GM18502 (cell line): ENCODE results near the gene VWA2.

ENCODE experiments used
- ATAC-seq: cut with Tn5 transposase; IDR thresholded peaks from one replicate; pipeline ENCODE4 v1.9.1; 2021; ENCODE audit warnings: mild to moderate bottlenecking; ENCODE audit not compliant: unreplicated experiment, poor library complexity

The VWA2 gene

DNA sequence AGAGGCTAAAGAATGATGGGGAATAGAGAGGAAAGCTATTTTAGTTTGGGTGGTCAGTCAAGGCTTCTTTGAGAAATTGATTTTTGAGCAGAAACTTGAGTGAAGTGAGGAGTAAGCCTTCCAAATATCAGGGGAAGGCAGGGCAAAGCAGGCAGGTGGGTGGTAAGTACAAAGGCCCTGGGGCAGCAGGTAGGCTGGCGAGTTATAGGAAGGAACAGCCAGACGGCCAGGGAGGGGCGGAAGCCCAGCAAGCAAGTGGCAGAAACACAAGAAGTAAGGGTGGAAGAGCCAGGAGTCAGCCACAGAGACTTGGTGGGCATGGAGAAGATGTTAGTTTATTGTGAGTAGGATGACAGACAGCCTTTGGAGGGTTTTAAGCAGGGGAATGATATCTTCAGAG is 34.9 kb downstream of the VWA2 start:
- no peak for ATAC-seq

DNA sequence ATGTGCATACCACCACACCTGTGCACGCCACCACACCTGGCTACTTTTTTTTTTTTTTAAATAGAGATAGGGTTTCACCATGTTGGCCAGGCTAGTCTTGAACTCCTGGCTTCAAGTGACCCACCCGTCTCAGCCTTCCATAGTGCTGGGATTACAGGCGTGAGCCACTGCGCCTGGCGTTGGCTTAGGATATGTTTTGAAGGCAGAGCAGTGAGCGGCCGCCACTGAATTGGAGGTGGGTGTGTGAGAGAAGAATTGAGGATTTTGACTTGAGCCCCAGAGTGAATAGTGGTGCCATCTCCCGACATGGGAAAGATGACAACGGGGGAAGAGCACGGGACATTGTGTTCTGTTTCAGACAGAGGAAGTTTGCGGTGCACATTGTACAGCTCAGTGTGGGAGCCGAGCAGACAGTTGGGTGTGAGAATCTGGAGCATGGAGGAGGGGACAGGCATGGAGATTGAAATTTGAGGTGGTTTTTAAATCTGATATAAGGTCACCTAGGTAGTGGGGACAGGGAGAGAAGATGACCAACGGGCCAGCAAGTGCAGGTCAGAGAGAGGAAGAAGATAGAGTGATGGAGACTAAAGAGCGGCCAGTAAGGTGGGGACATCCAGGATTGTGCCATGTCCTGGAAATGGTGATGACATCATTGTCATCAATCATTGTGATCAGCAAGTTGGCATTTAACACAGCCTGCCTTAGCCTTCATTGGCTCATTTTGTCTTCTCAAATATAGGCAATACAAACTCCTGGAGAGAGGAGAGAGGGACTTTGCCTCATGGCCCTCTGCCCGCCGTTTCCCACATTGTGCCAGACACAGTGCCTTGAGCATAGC is 35.8 kb downstream of the VWA2 start:
- no peak for ATAC-seq

DNA sequence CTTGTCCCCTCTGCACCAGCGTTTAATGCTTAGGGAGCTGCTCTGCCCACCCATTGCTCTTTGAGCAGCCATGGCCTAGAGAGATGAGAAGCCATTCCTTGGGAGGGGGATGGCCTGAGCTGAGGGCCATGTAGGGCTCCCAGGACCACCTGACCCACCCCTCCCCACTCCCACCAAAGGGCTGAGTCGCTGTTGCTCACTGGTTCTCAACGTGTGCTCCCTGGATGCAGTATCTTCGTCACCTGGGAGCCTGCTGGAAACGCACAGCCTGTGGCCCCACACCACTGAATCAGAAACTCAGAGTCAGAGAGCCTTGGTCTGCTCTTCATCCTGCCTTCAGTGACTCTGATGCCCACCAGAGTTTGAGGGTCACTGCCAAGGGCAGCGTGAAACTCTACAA is 37.0 kb downstream of the VWA2 start:
- no peak for ATAC-seq

DNA sequence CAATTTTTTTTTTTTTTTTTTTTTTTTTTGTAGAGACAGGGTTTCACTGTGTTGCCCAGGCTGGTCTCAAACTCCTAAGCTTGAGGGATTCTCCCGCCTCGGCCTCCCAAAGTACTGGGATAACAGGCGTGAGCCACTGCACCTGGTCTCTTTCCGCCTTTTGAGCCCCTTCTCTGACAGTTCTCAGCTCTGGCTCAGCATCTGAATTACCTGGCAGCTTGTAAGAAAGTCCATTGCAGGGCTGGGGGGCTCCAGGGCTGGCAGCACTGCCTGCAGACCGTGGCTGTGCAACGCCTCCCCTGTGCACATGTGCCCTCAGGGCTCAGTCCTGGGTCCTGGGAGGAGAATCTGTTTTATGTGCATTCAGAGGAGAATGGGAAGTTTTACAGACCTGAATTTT is 37.6 kb downstream of the VWA2 start:
- no peak for ATAC-seq

DNA sequence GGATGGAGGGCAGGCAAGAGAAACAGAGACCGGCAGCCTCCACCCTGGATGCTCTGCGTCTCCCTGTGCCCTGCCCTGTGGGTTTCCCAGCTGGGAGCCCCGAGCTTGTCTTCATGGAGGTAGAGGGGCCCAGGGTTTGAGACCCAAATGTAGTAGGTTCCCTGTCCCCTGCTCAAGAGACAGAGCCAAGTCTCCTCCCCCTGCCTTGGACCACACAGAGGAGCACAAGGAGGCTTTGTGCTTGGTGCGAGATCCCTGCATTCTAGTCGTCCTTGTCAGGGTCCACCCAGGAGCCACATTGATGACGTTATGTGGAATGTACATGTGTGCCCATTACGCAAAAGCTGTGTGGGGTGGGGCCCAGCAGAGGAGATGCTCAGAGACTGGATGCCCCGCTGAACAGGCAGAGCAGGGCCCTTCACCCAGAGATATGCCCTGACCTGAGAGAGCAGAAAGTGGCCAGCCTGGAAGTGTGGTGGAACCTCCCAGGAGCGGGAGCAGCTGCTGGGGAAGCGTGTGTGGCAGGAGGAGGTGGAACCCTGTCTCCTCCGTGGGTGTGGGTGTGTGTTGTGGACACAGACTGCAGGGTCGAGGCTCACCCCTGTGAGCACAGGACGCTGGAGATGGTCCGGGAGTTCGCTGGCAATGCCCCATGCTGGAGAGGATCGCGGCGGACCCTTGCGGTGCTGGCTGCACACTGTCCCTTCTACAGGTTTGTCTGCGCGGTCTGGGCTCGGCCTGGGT is 39.3 kb downstream of the VWA2 start:
- ATAC-seq, result no peak

DNA sequence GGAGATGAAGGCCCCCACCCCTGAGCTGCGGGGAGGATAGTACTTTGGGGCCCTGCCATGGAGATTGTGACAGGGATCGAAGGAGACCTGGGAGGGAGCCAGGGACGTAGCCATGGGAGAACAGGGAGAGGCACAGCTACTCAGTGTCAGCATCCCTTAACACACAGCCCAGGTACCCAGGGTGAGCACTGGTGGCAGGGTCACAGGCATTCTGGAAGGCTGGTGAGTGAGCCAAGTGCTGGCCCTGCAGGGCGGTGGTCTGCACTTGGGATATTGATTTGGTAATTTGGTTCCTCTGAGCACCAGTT is 39.8 kb downstream of the VWA2 start:
- no peak for ATAC-seq

DNA sequence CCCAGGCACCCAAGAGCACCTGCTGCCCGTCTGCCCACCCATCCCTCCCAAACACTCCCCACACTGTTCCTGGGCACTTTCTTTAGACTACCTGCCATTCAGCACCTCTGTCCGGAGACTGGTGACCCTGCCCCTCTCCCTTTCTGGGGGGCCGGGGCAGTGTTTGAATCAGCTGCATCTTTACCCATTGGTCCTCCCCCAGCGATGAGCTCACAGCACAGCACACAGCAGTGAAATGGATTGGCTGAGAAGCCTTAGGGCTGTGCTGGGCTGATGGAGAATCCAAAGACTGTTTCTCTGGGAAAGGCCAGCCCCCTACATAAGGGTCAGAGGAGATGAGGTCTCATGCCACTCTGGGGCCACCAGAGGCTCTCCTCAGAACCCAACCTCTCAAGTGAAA is 40.2 kb downstream of the VWA2 start:
- ATAC-seq, result no peak

DNA sequence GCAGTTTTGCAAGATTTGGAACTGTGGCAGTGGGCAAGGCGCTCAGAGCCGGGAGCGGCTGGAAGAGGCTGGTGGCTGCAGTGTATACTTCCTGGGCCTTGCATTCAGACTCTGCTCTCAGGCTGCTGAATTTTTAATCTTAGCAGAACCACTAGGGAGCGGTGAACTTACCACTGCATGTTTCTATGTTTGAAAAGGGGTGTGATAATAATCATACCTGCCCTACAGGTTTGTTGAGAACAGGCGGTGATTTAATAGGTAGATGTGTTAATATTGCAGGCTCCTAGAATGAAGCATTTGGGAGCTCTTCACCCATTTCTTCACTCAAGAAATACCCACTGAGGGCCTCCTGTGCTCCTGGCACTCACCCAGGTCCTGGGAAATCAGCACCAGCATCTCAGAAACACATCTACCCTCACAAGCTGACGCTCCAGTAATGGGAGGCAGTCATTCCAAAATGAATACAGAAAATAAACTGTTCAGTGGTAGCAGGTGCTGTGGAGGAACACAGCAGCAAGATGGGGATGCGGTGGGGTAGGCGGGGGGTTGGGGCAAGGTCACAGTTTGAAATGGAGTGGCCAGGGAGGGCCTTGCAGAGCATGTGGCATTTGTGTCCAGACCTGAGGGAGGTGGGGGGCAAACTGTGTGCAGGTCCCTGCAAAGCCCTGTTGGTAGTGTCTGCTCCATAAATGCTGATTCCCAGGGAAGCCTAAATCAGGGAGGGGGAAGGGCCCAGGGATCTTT is 41.0 kb downstream of the VWA2 start:
- ATAC-seq, result no peak

DNA sequence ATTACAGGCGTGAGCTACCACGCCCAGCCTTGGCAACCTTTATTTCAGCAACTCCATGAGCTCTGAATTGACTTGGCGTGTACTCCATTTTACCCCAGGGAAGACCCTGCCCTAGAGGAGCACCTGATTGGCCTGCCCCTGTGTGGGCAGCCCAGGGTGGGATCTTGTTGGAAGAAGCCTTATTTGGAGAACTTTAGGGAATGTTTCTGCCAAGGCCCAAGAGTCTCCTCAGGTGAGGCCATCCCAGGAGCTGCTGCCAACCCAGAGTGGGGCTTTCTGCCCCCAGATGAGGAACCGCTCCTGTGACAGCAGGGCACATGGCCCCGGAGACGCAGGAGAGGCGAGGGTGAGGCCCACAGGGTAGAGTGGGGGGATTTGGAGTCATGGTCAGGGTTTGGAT is 42.0 kb downstream of the VWA2 start:
- no peak for ATAC-seq

DNA sequence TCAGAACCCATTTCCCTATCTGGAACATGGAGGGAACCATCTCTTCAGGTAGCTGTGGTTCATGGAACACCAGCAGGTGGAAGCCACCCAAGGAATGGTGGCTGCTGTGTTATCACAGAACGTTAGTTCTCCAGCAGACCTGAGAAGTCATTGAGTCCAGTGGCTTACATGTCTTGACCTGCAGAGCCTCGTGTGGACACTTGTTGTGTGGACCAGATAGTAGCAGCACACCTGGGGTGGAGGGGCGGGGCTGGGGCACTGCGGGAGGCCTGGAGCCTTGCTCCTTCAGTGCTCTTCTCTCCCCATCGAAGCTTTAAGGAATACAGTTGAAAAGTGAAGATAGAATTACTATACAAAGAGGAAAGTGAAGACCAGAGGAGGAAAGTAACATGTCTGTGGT is 42.4 kb downstream of the VWA2 start:
- no peak for ATAC-seq

DNA sequence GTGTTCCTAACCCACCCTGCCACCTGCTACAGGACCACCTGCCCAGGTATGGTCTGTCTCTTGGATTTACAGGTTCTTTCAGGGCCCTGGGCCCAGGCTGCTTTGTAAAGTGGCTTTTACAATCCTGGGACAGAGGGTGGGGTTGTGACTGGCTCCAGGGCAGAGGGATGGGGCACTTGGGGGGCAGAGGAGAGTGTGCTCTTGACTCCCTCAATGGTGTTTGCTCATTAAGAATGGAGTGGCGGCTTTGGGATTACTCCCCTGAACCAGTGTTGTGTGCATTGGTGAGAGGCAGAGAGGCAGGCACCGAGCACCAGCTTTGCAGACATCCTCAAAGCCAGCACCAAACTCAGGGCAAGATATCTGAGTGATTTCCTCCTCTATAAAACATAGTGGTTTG is 43.5 kb downstream of the VWA2 start:
- no peak for ATAC-seq

DNA sequence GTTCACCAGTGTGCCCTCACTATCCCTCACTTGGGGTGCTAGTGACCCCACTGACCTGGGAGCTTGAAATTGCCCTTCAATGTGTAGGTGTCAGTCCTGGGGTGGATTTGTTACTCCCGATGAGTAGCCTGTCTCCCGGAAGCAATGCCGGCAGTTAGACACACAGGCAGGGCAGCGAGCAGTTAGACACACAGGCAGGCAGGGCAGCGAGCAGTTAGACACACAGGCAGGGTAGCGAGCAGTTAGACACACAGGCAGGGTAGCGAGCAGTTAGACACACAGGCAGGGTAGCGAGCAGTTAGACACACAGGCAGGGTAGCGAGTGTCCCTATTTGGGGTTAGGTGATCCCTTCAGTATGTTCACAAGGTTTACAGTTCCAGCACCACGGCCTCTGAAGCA is 44.0 kb downstream of the VWA2 start:
- no peak for ATAC-seq

DNA sequence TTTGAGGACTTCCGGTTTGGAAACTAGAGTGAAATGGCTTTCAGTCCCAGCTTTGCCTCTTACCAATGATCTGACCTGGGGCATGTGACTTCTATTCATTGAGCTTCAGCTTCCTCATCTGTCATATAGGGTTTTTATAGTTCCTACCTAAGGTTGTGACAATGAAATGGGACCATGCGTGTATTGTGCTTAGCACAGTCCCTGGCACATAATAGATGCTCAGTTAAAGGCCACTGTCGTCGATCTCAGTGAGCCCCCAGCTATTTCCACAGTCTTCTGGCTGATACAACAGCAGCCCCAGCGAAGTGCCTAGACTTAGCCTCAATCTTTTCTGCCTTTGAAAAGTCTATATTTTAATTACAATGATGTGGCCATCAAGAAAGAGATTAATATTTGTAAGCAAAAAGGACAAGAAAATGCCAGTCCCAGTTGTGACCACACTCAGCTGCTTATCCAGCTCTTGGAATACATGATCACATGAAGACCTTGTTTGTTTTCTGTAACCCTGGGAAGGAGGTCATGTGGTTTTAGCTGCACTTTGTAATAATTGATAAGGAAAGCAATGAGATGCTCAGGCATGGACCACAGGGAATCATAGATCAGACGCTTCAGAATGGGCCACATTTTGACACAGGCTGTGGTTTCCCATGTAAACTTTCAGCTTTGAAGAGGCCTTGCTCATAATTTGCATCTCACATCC is 44.6 kb downstream of the VWA2 start:
- no peak for ATAC-seq

DNA sequence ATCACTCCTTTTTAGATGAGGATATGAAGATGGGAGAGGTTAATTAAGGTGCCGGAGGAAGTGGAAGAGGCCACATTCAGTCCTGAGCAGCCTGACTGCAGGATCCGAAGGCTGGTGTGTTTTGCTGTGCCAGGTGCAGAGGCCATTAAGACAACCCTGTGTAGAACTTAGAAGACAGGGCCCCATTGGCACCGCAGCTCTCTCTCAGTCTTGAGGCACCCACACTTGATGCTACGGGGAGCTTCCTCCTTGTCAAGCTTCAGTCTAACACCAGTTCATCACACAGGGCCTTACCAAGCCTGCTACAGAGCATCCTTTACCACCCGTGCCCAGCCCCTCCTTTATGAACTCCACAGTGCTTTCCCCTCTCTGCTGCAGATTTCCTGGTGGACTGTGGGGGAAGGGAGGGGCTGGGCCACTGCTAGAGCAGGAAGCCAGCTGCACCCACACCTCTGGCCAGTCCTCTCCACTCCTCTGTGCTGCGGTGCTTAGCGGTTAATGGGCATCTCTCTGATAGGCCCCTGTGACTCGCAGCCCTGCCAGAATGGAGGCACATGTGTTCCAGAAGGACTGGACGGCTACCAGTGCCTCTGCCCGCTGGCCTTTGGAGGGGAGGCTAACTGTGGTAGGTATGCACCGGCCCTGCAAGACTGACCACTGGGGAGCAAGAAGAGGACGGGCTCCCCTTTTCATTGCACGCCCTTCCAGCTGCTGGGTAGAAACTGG is 45.5 kb downstream of the VWA2 start:
- no peak for ATAC-seq

DNA sequence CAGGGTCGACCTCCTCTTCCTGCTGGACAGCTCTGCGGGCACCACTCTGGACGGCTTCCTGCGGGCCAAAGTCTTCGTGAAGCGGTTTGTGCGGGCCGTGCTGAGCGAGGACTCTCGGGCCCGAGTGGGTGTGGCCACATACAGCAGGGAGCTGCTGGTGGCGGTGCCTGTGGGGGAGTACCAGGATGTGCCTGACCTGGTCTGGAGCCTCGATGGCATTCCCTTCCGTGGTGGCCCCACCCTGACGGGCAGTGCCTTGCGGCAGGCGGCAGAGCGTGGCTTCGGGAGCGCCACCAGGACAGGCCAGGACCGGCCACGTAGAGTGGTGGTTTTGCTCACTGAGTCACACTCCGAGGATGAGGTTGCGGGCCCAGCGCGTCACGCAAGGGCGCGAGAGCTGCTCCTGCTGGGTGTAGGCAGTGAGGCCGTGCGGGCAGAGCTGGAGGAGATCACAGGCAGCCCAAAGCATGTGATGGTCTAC is 46.9 kb downstream of the VWA2 start:
- ATAC-seq, result no peak

DNA sequence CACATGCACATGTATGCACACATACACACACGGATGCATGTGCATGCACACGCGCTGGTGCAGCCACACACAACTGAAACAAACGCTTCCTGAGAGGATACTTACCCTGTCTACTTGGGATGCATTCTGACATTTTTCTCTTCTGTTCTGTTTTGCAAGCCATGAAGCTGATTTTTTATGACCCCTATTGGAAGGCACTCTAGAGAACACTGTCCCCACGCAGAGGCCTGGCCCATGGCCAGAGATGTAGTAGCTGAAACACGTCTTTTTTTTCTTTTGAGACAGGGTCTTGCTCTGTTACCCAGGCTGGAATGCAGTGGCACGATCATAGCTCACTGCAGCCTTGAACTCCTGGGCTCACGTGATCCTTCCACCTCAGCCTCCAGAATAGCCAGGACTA is 47.9 kb downstream of the VWA2 start:
- ATAC-seq, result no peak

DNA sequence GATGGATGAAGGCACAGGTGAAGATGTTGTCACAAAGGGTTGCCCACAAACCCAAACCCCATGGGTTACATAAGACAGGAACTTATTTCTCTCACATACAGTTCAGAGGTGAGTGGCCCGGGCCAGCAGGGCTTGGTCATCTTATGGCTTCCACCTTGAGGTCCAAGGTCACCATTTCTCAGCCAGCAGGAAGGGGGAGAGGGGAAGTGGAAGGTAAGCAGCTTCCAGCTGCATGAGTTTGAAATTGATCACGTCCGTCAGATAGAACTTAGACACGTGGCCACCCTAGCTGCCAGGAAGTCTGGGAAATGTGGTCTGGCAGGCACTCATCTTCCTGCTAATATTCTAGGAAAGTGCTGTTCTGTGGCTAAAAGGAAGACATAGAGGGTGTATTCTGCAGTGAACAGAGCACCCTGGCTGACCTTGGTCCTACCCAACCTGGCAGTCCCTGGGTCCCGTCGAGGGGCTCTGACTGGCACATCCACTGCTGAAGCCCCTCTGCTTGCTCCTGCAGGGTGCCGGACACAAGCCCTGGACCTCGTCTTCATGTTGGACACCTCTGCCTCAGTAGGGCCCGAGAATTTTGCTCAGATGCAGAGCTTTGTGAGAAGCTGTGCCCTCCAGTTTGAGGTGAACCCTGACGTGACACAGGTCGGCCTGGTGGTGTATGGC is 49.5 kb downstream of the VWA2 start:
- ATAC-seq, result no peak

DNA sequence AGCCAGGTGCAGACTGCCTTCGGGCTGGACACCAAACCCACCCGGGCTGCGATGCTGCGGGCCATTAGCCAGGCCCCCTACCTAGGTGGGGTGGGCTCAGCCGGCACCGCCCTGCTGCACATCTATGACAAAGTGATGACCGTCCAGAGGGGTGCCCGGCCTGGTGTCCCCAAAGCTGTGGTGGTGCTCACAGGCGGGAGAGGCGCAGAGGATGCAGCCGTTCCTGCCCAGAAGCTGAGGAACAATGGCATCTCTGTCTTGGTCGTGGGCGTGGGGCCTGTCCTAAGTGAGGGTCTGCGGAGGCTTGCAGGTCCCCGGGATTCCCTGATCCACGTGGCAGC is 50.0 kb downstream of the VWA2 start:
- ATAC-seq, result no peak

DNA sequence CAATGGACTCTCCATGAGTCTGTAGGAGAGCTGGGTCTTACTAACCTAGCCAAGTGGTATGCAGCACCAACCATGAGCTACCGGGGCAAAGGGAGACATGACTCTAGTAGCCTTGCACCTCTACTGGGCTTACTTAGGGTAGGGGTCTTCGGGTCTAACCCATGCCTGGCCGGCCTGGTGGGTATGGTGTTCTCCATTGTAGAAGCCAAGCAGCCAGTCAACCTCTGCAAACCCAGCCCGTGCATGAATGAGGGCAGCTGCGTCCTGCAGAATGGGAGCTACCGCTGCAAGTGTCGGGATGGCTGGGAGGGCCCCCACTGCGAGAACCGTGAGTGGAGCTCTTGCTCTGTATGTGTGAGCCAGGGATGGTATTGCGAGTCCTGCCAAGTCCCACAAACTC is 51.0 kb downstream of the VWA2 start:
- no peak for ATAC-seq

DNA sequence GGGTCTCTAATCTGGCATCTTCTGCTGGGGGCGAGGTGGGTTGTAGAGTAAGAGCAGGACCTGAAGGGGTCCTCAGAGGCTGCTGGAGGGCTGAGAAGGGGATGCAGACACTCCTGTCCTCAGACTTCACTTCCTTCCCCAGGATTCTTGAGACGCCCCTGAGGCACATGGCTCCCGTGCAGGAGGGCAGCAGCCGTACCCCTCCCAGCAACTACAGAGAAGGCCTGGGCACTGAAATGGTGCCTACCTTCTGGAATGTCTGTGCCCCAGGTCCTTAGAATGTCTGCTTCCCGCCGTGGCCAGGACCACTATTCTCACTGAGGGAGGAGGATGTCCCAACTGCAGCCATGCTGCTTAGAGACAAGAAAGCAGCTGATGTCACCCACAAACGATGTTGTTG is 52.0 kb downstream of the VWA2 start:
- no peak for ATAC-seq
